GM20000 (cell line): Measurements from ENCODE around the gene ABCB6.

Experiments
- DNase-seq: peaks from one replicate; pipeline ENCODE4 v3.0.0; 2012; ENCODE audit warnings: low spot score
- CTCF ChIP-seq: IDR thresholded peaks from 2 replicates; pipeline ENCODE4 v1.5.1; 2012; ENCODE audit warnings: mild to moderate bottlenecking, control low read depth; ENCODE audit errors: extremely low read depth, missing control alignments

The ABCB6 gene

GRCh38 chr2:219165058-219165911 lies 53.5 kb downstream of the ABCB6 start:
- TF ChIP-seq CTCF: no peak
- no peak for DNase-seq

- TF ChIP-seq CTCF: no peak
- no peak for DNase-seq
Measured at GRCh38 chr2:219163156-219163555, 55.6 kb downstream of the ABCB6 start.

GRCh38 chr2:219161097-219161496 lies 57.7 kb downstream of the ABCB6 start:
- no peak for DNase-seq
- no peak for TF ChIP-seq CTCF

- peak; percentile 93 for TF ChIP-seq CTCF
- DNase-seq: peak; percentile 95
Measured at GRCh38 chr2:219160186-219161017, 58.4 kb downstream of the ABCB6 start, which contains the start of gene NHEJ1. Gene NHEJ1 (minus strand): TSS chr2:219160815. CDS start chr2:219158362, 2,453 bp downstream.
